ENCODE measurements around the gene ERG.

GRCh38 chr21:38429011-38429410 is 69.3 kb downstream of the ERG start:
- TF ChIP-seq GATA2 (IDR thresholded peaks at IDR 0.05; ENCODE audit: low read depth, low read length) (no peak), GATA3 (IDR thresholded peaks at IDR 0.05; ENCODE audit: low read depth, low read length) (no peak)

Measured in SH-SY5Y (cell line).